GM19025 (cell line): ENCODE data around the gene ANAPC16.
"Not testable (repeated sequence)": the region's sequence is repeated elsewhere in the genome, so short reads cannot be mapped to it uniquely, and the experiment has no call there.

ENCODE experiments used
- ATAC-seq: cut with Tn5 transposase; IDR thresholded peaks from one replicate; pipeline ENCODE4 v1.9.1; 2021; ENCODE audit warnings: mild to moderate bottlenecking, low read depth, moderate library complexity; ENCODE audit not compliant: unreplicated experiment

ANAPC16 gene

DNA sequence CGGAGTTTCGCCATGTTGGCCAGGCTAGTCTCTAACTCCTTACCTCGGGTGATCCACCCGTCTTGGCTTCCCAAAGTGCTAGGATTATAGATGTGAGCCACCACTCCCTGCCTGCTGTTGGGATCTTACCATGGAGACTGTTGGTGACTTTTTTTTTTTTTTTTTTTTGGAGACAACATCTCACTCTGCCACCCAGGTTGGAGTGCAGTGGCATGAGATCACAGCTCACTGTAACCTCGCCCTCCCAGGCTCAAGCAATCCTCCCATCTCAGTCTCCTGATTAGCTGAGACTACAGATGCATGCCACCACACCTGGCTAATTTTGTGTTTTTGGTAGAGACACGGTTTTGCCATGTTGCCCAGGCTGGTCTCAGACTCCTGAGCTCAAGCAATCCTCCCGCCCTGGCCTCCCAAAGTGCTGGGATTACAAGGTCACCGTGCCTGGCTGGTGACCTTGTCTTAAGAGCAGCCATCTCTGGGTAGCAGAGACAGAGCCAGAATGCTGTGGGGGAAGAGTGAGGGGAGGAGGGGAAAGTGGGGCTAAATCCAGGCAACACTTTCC is 26.0 kb downstream of the ANAPC16 start:
- ATAC-seq: no peak

DNA sequence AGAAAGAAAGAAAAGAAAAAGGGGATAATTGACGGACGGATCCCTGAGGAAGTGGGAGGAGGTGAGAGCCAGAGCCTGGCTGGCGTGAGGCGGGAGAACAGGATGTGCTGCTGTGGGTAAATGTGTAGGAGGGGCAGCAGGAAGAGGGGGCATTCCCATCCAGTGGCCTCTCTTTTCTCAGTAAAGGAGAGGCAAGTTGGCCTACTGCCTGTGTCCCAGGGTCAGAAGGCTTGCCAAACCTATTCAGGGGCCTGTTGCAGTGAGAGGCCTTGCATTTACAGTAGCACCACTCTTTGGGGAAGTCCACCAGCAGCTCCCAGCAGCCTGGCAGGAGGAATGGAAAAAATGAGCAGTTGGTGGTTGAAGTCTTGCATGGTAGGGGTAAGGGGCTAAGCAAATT is 26.9 kb downstream of the ANAPC16 start:
- ATAC-seq: no peak

DNA sequence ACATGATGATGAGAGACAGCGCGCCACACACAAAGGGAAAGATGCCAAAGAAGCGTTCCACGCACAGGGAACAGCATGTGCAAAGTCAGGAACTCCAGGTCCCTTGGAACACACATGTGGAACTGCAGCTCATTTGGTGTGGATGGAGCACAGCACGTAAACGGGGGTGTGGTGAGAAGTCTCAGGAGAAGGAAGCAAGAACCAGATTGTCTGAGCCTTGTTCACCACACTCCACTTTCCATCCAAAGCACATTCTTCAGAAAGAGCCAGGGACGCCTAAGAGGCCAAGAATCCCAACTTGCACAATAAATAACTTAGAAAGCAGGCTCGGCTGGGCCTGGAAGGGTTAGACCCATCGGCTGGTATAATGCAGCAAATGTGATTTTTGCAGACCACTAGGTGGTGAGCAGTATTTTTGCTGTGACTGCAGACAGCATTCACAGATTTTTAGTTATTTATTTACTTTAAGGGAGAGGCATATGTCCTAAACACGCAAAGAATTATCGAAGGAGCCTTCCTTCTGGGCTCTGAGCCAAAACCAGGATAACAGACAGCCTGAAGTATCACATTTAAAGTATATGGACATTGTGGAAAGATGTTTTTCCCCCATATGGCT is 28.1 kb downstream of the ANAPC16 start:
- no peak for ATAC-seq

DNA sequence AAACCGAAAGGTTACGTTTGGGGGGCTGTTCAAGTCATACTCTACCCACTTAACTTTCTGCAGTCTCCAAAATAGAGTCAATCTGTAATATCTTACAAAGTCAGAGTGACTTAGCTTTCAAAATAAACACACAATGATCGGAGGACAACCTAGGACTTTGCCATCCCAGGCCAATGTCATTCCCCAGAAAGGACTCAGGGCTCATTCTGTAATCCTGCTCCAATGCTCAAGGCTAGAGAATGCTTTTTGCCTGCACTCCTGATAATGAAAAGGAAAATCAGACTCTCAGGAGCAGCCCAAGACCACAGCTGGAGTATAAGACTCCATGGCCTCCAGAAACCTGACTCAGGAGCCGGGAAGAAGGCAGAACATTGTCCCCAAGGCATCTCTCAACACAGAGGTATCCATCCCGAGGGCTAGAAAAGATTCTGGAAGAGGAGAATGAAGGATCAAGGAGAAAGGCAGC is 28.8 kb downstream of the ANAPC16 start:
- ATAC-seq: no peak

DNA sequence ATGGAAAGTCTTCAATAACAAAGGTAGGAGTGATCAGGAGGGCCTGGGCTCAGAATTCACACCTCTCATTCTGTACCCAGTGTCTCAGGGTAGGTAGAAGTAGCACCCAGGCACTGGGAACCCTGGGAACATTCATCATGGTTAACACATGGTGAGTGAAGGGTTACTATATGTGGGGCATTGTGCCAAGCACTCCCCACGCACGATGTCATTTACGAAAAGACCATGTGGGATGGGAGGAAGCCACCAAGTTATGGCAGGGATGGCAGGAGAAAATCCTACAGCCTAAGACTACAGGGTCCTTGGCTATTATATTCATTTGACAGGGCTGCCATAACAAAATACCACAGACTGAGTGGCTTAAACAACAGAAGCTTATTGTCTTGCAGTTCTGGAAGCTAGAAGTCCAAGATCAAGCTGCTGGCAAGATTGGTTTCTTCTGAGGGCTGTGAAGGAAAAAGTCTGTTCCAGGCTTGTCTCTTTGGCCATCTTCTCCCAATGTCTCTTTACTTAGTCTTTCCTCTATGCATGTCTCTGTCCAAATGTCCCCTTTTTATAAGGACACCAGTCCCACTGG is 30.2 kb downstream of the ANAPC16 start:
- no peak for ATAC-seq

DNA sequence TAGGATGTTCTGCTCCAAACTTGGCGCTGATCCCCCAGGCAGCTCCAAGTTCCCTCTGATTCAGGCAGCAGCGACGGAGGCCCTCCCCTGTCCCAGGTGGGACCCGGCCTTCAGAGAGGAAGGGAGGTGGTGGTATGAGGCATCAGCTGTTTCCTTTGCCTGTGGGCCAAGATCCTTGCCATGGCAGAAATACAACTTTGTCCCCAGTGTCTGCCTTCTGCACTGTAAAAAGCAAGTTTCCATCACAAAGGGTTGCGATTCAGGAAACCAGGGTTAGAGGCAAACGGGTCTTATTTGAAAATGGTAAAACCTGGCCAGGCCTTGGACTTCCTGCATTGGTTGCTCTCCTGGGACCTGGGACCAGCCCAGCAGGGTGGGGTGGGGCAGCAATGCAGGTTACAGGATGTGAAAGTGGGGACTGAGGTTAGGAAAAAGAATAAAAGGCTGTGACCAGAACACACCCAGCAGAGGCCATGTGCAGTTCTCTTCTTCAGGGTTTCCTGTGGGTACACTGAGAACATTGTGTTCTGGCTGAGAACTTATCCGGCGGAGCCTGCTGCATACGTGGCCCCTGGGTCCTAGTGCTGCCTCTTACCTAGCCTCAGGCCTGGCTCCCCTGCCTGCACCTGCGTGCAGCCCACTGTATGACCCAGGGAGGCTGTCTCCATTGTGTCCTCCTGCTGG is 32.8 kb downstream of the ANAPC16 start:
- peak; percentile 87 for ATAC-seq

DNA sequence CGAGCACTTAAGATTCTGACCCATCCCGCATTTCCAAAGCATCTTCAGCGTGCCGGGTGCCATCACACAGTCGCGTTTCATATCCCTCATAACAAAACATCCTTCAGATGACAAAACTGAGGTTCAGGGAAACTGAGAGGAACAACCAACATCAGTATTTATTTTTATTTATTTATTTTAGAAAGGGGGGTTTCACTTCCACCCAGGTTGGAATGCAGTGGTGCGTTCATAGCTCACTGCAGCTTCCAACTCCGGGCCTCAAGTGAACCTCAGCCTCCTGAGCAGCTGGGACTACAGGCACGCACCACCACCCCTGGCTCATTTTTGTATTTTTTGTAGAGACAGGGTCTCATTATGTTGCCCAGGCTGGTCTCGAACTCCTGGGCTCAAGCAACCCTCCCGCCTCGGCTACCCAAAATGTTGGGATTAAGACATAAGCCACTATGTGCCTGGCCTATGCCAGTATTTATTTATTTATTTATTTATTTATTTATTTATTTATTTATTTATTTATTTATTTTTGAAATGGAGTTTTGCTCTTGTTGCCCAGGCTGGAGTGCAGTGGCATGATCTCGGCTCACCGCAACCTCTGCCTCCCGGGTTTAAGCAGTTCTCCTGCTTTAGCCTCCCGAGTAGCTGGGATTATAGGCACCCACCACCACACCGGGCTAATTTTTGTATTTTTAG is 33.5 kb downstream of the ANAPC16 start:
- not testable (repeated sequence) for ATAC-seq

DNA sequence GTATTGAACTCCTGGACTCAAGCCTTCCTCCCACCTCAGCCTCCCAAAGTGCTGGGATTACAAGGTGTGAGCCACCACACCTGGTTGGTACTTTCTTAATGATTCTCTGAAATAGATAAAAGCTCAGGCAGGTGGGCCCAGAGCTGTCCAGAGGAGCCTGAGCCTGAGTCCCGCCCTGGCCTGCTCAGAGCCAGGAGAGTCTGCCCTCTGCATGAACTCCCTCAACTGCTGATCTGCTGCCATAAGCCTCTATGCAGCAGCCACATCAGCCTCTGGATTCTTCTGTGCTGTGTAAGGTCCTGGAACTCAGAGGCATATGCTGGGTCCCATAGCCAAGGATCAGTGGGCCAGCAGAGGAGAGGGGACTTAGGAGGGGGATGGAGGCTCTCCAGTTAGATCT is 34.9 kb downstream of the ANAPC16 start:
- no peak for ATAC-seq

DNA sequence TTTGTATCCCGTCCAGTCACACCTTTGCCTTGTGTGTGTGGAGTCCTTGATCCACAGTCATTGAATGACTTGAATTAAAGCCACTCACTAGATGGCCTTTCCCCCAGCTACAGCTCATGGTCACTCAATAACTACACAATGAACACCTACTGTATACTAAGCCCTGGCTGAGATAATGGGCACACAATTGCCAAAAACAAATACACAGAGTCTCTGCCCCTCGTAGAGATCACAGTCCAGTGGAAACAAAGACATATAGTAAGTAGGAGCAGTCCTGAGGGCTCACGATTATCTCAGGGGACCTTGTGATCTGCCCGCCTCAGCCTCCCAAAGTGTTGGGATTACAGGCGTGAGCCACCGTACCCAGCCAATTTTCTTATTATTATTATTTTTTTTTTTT is 35.8 kb downstream of the ANAPC16 start:
- no peak for ATAC-seq

DNA sequence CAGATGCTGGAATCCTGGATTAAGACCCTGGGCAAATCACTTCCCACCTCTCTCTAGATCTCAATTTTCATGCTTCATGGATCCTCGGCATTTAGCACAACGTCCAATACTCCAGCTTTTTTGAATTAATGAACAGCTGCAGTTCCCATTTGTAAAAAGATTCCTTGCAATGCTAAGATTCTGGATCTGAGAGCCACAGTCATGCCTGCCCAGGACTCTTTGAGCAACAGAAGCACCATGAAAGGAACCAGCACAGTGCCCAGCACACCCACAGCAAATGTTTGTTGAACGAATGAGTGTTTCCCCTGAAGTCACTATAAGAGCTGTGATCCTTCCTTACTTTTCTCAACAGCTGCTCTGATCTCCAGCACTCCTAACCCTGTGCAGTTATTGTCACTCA is 37.2 kb downstream of the ANAPC16 start:
- no peak for ATAC-seq

DNA sequence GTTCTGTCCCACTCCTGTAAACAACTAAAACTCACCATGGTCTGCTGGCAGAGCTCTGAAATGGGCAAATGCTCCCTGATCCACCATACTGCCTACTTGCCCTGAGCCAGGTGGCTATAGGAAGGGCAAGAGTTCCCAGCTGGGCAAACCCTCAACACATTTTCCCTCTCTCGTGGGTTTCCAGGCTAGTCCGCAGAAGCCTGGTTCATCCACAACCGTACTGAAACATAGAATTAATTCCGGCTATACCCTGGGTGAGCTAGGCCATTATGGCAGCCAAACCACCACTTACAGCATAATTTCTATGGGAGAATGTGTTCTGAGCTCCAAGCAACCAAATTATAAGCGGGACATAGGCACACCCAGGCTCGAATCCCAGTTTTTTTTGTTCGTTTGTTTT is 37.8 kb downstream of the ANAPC16 start:
- ATAC-seq: no peak

DNA sequence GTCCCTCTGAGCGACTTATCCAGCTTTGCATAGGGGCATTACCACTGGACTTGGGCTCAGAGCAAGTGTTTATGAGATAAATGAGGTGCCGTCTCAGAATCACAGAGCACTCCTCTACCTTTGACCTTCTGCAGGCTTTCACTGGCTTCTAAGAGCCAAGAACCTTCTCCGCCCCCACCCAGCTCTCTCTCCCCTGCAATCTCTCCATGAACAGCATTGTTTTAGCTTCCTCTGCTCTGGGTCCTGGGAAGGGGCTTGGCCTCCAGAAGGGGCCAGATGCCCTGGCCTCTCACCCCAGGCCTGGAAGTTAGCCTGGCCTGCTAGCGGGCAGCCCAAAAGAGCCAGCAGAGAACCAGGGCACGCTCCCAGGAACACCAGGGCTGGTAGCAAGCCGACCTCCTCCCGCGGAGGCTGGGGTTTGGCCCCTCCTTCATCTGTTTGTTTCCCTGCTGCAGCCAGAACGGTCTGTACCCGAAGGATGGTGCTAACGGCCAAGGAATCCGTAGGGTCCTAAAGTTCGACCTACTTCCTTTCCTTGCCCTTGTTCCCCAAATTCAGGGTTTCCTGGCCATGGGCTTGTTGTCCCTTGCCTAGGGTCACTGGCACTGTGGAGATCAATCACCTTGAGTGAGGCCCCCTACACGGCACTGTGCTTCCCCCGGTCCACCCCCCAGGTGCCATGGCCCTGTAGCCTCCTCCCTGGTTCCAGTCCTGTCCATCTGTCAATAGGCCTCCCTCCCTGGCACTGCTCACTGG is 39.2 kb downstream of the ANAPC16 start:
- ATAC-seq: no peak

DNA sequence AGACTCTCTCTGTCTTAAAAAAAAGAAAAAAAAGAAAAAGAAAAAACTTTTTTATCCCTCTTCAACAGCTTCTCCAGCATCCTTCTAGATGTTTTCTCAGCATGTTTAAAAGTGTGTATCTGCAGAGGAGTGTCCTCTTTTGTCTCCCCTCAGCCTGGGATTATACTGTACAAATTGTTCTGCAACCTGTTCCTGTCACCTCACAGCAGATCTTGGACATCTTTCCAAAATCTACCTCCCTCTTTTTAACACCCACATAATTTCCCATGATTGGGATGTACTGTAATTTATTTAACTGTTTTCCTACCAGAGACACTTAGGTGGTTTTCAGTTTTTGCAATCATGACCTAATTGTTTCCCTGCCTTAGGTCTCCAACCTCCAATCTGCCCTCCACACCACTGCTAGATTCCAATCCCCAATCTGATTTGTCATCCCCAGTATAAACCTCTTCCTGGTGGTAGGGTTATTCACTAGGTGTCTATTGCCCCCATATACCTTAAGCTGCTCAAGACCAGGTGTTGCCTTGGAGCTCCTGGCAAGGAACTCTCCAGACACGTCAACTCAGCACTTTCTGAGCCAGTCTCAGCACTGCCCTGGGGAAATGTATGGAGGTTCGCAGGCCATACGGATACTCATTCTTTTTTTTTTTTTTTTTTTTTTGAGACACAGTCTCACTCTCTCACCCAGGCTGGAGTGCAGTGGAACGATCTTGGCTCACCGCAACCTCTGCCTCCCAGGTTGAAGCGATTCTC is 40.3 kb downstream of the ANAPC16 start:
- ATAC-seq: no peak

DNA sequence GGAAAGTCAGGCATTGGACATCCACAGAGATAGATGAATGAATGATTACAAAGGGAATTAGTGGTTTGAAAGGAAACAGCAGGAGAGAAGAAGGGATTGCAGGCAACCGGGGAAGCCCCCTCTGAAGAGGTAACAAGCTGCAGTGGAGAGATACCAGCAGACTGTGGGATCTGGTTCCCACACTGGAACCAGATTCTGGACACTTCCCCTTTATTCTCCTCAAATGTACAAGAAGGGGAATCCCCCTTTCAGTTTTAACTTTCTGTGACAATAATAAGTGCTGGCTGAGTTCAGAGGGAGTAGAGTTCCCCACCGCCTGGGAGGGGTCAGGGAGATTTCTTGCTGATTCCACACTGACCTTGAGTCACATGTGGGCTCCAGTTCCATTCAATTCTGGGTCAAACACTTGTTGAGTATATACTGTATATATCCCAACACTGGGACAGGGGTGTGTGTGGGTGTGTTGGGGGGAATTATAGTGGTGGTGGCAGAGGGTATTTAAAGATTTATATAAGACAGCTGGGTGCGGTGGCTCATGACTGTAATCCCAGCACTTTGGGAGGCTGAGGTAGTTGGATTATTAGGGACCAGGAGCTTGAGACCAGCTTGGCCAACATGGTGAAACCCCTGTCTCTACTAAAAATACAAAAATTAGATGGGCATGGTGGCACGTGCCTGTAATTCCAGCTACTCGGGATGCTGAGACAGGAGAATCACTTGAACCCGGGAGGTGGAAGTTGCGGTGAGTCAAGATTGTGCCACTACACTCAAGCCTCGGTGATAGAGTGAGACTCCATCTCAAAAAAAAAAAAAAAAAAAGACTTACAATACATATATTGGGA is 41.5 kb downstream of the ANAPC16 start:
- ATAC-seq: no peak

DNA sequence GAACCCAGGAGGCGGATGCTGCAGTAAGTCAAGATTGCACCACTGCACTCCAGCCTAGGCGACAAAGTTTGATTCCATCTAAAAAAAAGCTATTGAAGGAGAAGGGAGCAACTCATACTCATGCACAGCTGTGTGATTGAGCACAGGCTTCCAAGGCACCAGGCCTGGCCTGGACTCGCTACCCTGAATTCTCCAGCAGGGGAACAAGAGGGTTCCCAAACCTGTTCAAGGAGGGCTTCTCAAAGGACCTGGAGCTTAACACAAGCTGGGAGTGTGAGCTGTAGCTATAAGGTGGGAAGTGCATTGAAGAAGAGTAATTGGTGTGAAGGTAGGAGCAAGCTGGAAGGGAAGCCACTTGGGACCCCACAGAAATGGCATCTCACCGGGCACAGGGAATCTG is 42.8 kb downstream of the ANAPC16 start:
- ATAC-seq: no peak

DNA sequence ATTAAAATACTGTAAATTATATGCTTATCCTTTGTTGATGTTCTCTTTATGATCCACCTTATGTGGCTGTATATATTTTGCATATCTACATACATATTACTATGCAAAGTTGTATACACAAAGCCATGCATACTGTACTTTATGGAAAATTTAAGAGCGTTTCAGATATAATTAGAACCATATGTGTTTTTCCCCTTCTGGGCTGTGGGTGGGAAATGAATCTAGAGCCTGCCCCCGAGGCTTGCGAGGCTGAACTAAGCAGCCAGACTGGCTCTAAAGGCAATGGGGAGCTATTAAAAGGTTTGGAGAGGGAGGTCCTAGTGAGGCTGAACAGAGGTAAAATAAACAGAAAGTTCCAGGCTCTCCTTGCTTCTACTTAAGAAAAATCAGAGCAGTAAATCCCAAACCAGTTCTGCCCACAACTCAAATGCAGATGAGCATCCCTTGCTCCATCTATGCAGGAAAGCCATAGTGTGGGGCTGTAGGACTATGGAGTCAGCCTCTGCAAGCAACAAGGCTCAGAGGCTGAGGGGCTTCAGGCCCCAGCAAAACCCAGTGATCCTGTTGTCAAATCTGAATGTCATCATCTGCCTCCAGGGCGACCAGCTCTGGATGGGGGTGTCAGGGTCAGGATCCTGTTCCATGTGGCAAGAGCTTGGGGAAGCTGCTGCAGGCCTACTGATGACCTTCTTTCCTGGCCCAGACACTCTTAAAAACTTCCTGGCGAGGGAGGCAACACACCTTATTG is 43.9 kb downstream of the ANAPC16 start:
- no peak for ATAC-seq

DNA sequence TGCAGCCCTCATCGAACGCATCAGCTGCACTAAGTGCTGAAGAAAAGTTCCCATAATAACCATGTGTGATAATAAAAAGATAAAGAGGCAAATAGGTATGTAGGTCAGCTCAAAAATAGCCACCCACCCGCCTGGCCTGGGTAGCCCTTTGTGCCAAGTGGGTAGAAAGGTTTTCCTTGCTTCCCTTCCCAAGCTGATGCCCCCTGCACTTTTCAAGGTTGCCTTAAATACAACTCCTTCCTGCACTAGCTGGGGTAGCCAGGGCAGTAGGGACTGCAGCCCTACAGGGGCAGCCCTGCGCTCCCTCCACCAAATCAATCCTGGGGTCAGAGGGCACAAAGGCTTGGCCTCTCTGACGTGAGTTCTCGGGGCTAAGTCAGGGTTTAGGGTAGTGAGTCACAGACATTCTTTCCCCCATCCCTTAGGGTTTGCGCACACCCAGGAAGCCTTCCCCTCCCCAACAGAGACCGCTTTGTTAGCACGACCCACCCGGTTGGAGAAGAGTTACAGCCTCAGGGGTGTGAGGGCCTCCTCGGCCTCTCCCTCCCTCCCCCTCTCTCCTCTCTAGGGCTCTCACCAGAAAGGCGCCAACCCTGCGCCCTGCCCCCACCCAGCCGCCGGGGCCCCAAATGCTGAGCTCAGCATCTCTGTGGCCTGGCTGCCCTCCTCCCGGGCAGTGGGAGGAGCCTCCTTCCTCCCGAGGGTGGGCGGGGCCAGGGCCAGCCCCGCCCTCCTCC is 44.6 kb downstream of the ANAPC16 start:
- peak; percentile 69 for ATAC-seq
